Vagina (tissue), 2 donors: Measurements from ENCODE around the gene MIER1. TPM values are rescaled to one million over a fixed set of nuclear protein-coding genes. Genes with fewer than 3 reads are reported as not detected.

Source experiments
- DNase-seq, 2 donors: peaks; one replicate each; pipeline ENCODE4 v3.0.0-alpha.2; 2017; ENCODE audit errors: extremely low spot score in 2 of 2
- H3K27ac ChIP-seq: fragments of 200-600 bp; sonication (generic); one replicate; pipeline ENCODE4 v1.5.1; 2019
- H3K27me3 ChIP-seq: fragments of 200-600 bp; sonication (generic); one replicate; pipeline ENCODE4 v1.5.1; 2019
- H3K36me3 ChIP-seq, 2 donors: fragments of 200-600 bp; sonication (generic); one replicate each; pipeline ENCODE4 v1.5.1; 2017 to 2019
- H3K4me1 ChIP-seq: fragments of 200-600 bp; sonication (generic); one replicate; pipeline ENCODE4 v1.5.1; 2019
- H3K4me3 ChIP-seq, 2 donors: fragments of 200-600 bp; sonication (generic); 1 replicate in 1 of 2; 2 replicates in 1 of 2; pipeline ENCODE4 v1.5.1; 2016 to 2019
- H3K9me3 ChIP-seq: fragments of 200-600 bp; sonication (generic); one replicate; pipeline ENCODE4 v1.5.1; 2019
- POLR2A ChIP-seq, 2 donors: fragments of 450-650 bp; IDR thresholded peaks; one replicate each; pipeline ENCODE4 v1.6.1; 2017; ENCODE audit warnings: antibody characterized with exemption in 2 of 2, mild to moderate bottlenecking in 2 of 2, moderate library complexity in 2 of 2
- POLR2AphosphoS5 ChIP-seq, 2 donors: sonication (generic); formaldehyde crosslinking; IDR thresholded peaks; one replicate each; pipeline ENCODE4 v1.9.0; 2017; ENCODE audit warnings: antibody characterized with exemption in 2 of 2, mild to moderate bottlenecking in 2 of 2, low read depth in 1 of 2; ENCODE audit not compliant: insufficient read depth in 1 of 2
- intact Hi-C: fragments of 100-400 bp; cut with DNase I; formaldehyde crosslinking; loops from one replicate; pipeline ENCODE4 v1.15.1; 2023
- total RNA-seq: library from RNA; depleted of rRNA; stranded (reverse); fragments of >200 nt; gene quantifications from one replicate; pipeline ENCODE4 v1.2.3, GENCODE V29; 2016
- TF ChIP-seq, protein P1 (sequence below), 3 experiments: fragments of 450-650 bp in 2 of 3; fragments of 200-600 bp in 1 of 3; sonication (generic) in 1 of 3; IDR thresholded peaks; one replicate each; pipeline ENCODE4 v1.5.1; 2017 to 2019; ENCODE audit warnings: antibody characterized with exemption in 3 of 3, mild to moderate bottlenecking in 2 of 3, moderate library complexity in 2 of 3

Gene MIER1
- total RNA-seq, 1 donor from 2014 or later, result 39.5 TPM

DNA sequence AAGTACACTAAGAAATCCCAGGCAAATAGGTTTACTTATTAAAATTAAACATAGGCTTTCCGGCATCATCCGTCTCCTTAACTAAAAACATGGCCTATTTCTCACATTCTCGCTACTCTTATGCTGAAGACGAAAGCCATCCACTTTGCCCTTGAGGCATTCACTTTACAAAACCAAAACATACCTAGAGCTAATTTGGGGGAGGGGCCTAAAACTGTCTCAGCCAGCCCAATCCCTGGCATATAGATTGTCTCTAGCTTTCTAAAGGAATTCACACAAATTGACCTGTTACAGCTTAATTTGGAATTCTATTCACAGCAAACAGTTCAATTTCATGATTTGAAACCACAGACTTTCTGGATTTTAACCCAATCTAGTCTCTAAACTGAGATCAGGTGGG, 94.3 kb downstream of the MIER1 start:
- Histone ChIP-seq H3K27ac (peak overlapping the region; percentile 78), H3K27me3 (no peaks in the 10 kb centered on the region), H3K36me3 (peaks cover 0 to 14% of the 10 kb centered on the region in 2 donors), H3K4me1 (peaks cover 32% of the 10 kb centered on the region), H3K9me3 (no peaks in the 10 kb centered on the region), H3K4me3 (no peak overlapping the region)
- intact Hi-C loops, result no loop called here
- no peak for TF ChIP-seq POLR2AphosphoS5 (IDR thresholded peaks at IDR 0.05; ENCODE audit: insufficient read depth in 1 of 2, low read depth in 1 of 2)
- TF ChIP-seq, protein P1, sequence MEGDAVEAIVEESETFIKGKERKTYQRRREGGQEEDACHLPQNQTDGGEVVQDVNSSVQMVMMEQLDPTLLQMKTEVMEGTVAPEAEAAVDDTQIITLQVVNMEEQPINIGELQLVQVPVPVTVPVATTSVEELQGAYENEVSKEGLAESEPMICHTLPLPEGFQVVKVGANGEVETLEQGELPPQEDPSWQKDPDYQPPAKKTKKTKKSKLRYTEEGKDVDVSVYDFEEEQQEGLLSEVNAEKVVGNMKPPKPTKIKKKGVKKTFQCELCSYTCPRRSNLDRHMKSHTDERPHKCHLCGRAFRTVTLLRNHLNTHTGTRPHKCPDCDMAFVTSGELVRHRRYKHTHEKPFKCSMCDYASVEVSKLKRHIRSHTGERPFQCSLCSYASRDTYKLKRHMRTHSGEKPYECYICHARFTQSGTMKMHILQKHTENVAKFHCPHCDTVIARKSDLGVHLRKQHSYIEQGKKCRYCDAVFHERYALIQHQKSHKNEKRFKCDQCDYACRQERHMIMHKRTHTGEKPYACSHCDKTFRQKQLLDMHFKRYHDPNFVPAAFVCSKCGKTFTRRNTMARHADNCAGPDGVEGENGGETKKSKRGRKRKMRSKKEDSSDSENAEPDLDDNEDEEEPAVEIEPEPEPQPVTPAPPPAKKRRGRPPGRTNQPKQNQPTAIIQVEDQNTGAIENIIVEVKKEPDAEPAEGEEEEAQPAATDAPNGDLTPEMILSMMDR (IDR thresholded peaks at IDR 0.05), result no peak
- no peak for TF ChIP-seq POLR2A (IDR thresholded peaks at IDR 0.05)
- DNase-seq, result no peak

DNA sequence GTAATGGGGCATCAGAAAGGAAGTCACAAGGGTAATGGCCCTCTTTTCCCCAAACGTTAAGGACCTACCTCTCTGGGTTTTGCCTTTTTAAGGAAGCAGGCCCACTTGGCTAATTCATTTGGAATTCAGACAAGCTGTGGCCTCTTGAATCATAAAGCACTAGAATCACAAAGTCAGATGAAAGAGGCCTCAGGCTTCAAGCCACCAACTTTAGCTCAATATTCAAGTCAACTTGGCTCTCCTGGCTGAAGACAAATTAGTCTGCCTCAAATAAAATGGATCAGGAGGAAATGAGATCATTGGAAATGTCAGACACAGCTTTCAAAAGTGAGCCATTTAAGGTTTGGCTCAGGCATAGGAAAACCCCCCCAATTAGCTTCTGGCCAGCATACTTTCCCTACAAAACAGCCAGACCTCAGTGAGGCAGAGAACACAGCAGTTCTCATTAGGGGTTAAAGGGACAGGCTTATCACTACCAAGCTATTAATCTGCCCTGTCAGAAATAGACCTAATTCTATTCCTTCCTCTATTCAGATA, 94.9 kb downstream of the MIER1 start:
- peaks cover 31% of the 10 kb centered on the region for H3K4me1 ChIP-seq
- no peaks in the 10 kb centered on the region for H3K9me3 ChIP-seq
- intact Hi-C loops, result no loop called here
- DNase-seq, result no peak
- no peak overlapping the region for H3K4me3 ChIP-seq
- TF ChIP-seq POLR2A (IDR thresholded peaks at IDR 0.05) (no peak), POLR2AphosphoS5 (IDR thresholded peaks at IDR 0.05; ENCODE audit: insufficient read depth in 1 of 2, low read depth in 1 of 2) (no peak)
- TF ChIP-seq, protein P1 (IDR thresholded peaks at IDR 0.05), result no peak
- peaks cover 0 to 14% of the 10 kb centered on the region in 2 donors for H3K36me3 ChIP-seq
- H3K27ac ChIP-seq, result peak overlapping the region; percentile 78
- no peaks in the 10 kb centered on the region for H3K27me3 ChIP-seq

DNA sequence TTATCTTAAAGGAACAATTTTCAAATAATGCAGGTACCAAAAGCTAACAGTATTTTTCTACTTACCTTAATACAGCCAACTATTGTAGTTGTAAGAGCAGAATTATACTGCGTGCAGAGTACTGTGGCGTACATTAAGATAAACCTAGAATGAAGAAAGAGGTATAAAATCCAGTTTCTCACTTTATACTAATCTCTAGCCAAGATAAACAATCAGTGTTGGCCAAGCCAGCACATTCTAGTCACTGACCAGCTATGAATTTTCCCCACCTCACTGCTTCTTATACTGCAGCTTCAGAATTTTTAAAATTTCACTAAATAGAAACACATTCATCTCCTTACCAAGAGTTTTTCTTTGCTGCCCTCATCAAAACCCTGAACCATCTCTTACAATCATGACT, 95.5 kb downstream of the MIER1 start:
- Histone ChIP-seq H3K36me3 (peaks cover 0 to 14% of the 10 kb centered on the region in 2 donors), H3K27me3 (no peaks in the 10 kb centered on the region), H3K4me3 (no peak overlapping the region), H3K4me1 (peaks cover 31% of the 10 kb centered on the region), H3K27ac (peak overlapping the region; percentile 78), H3K9me3 (no peaks in the 10 kb centered on the region)
- intact Hi-C loops, result no loop called here
- no peak for DNase-seq
- TF ChIP-seq POLR2A (IDR thresholded peaks at IDR 0.05) (no peak), POLR2AphosphoS5 (IDR thresholded peaks at IDR 0.05; ENCODE audit: insufficient read depth in 1 of 2, low read depth in 1 of 2) (no peak)
- TF ChIP-seq, protein P1 (IDR thresholded peaks at IDR 0.05), result no peak

DNA sequence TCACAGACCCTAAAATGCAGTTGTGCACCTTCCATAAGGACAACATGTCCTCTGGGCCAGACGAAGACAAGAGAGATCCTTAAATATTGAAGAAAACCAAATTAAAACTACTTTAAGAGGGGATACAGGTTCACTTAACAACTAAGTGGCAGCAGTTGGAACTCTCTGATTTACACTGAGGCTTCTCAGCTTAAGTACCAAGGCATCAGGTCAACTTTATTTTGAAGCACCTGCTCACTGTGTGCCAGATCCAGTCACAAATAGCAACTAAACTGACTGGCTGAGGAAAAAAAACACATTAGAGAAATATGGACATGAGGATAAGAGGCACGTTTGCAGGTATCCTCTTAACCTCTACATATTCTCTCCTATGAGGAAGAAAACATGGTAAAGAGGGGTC, 96.0 kb downstream of the MIER1 start:
- Histone ChIP-seq H3K4me3 (no peak overlapping the region), H3K4me1 (peaks cover 31% of the 10 kb centered on the region), H3K27me3 (no peaks in the 10 kb centered on the region), H3K9me3 (no peaks in the 10 kb centered on the region), H3K36me3 (peaks cover 0 to 14% of the 10 kb centered on the region in 2 donors), H3K27ac (peak overlapping the region; percentile 78)
- intact Hi-C loops, result no loop called here
- TF ChIP-seq POLR2AphosphoS5 (IDR thresholded peaks at IDR 0.05; ENCODE audit: insufficient read depth in 1 of 2, low read depth in 1 of 2) (no peak), POLR2A (IDR thresholded peaks at IDR 0.05) (no peak)
- TF ChIP-seq, protein P1 (IDR thresholded peaks at IDR 0.05), result no peak
- no peak for DNase-seq

DNA sequence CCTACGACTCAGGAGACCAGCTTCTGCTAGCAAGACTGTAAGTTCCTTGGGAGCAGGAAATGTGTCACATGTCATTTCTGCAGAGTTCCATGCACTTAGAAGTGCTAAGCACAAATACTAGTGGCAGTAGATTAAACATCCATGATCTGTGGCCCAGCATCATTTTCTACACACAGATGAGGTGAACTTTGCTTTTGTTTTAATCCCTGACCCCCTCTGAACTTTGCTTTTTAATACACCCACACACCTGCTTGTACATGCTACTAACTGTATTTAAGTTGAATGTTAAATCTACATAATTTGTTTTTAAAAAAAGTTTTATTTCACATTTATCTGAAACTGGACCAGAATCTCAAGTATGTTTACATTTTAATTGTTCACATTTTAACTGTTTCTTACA, 104.7 kb downstream of the MIER1 start:
- no peaks in the 10 kb centered on the region for H3K27me3 ChIP-seq
- intact Hi-C loops, result no loop called here
- TF ChIP-seq, protein P1 (IDR thresholded peaks at IDR 0.05), result no peak
- peaks cover 0 to 16% of the 10 kb centered on the region in 2 donors for H3K36me3 ChIP-seq
- no peak for DNase-seq
- no peak overlapping the region for H3K4me3 ChIP-seq
- peaks cover 26% of the 10 kb centered on the region for H3K4me1 ChIP-seq
- H3K27ac ChIP-seq, result no peak overlapping the region
- H3K9me3 ChIP-seq, result no peaks in the 10 kb centered on the region
